Stimulated activated CD4-positive, alpha-beta T cell treated with anti-CD3 and anti-CD28 coated beads, Interleukin-1b, Interleukin-23, amount 100 ng/mL, for 1 hour (primary cell): ENCODE data around the gene MAML1.

Source experiments
- DNase-seq, 2 donors: peaks; one replicate each; pipeline ENCODE4 v3.0.0-alpha.2; 2020; ENCODE audit warnings: low read depth in 2 of 2

The MAML1 gene

DNA sequence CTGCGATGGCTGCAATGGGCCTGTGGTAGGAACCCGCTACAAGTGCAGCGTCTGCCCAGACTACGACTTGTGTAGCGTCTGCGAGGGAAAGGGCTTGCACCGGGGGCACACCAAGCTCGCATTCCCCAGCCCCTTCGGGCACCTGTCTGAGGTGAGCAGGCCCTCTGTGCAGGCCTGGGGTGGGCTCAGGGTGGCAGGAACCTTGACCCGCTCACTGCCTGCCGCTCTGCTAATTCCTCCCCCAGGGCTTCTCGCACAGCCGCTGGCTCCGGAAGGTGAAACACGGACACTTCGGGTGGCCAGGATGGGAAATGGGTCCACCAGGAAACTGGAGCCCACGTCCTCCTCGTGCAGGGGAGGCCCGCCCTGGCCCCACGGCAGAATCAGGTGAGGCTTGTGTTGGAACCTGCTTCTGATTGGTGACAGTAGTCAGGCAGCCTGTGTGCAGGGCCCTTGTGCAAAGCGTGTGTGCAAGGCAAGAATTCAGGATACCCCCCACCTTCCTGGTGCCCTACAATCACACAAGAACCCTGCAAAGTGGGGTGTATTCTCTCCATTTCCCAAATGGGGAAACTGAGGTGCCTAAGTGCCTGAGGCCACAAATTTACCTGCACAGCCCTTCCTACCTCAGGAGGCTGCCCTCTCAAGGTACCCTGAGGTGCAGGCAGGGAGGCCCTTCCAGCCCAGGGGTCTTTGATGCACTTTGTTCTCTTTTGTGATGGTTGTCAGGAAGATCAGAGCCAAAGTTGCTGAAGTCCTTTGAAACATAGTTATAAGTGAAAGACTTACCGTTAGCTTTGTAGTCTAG lies 91.5 kb downstream of the MAML1 start:
- no peak for DNase-seq

- no peak for DNase-seq
Observed at GRCh38 chr5:179824745-179825112, 92.1 kb downstream of the MAML1 start.

DNA sequence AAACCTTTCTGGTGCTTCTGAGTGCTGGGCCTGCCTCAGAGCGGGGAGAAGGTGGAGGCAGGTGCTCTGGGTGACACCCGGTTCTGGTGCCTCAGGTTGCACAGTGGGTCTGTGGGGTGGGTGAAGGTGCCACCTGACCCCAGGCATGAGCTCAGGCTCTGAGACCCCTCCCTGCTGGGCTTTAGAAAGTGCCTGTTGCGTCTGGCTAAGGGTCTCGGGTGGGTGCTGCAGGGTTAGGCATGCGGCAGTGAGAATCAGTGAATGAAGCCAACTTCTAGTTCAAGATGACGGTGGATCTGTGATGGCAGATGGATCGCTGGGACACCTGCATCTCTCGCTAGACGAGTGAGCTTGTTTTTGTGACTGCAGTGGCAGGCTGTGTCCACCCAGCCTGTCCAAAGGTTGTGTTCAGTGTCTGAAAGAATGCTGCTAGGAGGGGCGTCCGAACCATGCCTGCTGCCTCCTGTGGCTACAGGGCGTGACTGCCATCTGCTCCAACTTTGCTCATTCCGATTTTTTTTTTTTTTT lies 93.1 kb downstream of the MAML1 start:
- DNase-seq = no peak
